Keratinocyte (primary cell): ENCODE results near the gene SP140L.

Experiments
- CTCF ChIP-seq, 3 experiments: IDR thresholded peaks in 1 of 3; conservative IDR thresholded peaks in 1 of 3; optimal IDR thresholded peaks in 1 of 3; 2 replicates in 2 of 3; 3 replicates in 1 of 3; pipeline versions ENCODE3 to v1.5.1; 2011; ENCODE audit warnings: low read length in 3 of 3, mild to moderate bottlenecking in 3 of 3, moderate library complexity in 2 of 3, control low read depth in 1 of 3, inconsistent platforms in 1 of 3; ENCODE audit not compliant: insufficient read depth in 2 of 3; ENCODE audit errors: extremely low read depth in 1 of 3
- EZH2 ChIP-seq: IDR thresholded peaks from one replicate; pipeline ENCODE4 v1.6.1; 2012; ENCODE audit warnings: inconsistent platforms, mild to moderate bottlenecking, low read length, moderate library complexity

- TF ChIP-seq CTCF (optimal IDR thresholded peaks at IDR 0.05 in 1 of 3, IDR thresholded peaks at IDR 0.05 in 1 of 3, conservative IDR thresholded peaks at IDR 0.05 in 1 of 3; ENCODE audit: extremely low read depth in 1 of 3, insufficient read depth in 2 of 3, low read length in 3 of 3) (no peak), EZH2 (no peak)
These were observed 58.0 kb downstream of the SP140L start for GRCh38 chr2:230384986-230385385.
